ENCODE data around the gene TRAF1.

TRAF1 gene

GRCh38 chr9:120885958-120886357 is 40.6 kb downstream of the TRAF1 start:
- DNase-seq = no peak

- no peak for DNase-seq
Observed at GRCh38 chr9:120885457-120885856, 41.1 kb downstream of the TRAF1 start.

- DNase-seq = no peak
Observed at GRCh38 chr9:120883608-120883996, 43.0 kb downstream of the TRAF1 start.

GRCh38 chr9:120882935-120883607 is 43.5 kb downstream of the TRAF1 start:
- no peak for DNase-seq

- DNase-seq = no peak
Observed at GRCh38 chr9:120879446-120879845, 47.1 kb downstream of the TRAF1 start.

- peak; percentile 57 for DNase-seq
Observed at GRCh38 chr9:120878188-120879130, 48.1 kb downstream of the TRAF1 start.

GRCh38 chr9:120877276-120878034 is 49.1 kb downstream of the TRAF1 start:
- peak; percentile 90 for DNase-seq

GRCh38 chr9:120876842-120877240 is 49.8 kb downstream of the TRAF1 start, which contains the start of gene PHF19:
TSS of gene PHF19 (minus strand) at chr9:120877188. CDS start at chr9:120874741, 2,447 bp downstream.
- DNase-seq = no peak

GRCh38 chr9:120875954-120876841 is 50.4 kb downstream of the TRAF1 start:
- DNase-seq = peak; percentile 97

GRCh38 chr9:120875643-120875953 is 51.0 kb downstream of the TRAF1 start:
- no peak for DNase-seq

- DNase-seq = no peak
Observed at GRCh38 chr9:120875195-120875565, 51.4 kb downstream of the TRAF1 start.

GRCh38 chr9:120874226-120875194 is 52.1 kb downstream of the TRAF1 start:
- DNase-seq = no peak

- no peak for DNase-seq
Observed at GRCh38 chr9:120873512-120873911, 53.1 kb downstream of the TRAF1 start.

GRCh38 chr9:120872791-120873502 is 53.6 kb downstream of the TRAF1 start:
- DNase-seq = peak; percentile 38

- DNase-seq = no peak
Observed at GRCh38 chr9:120870206-120870605, 56.4 kb downstream of the TRAF1 start.

GRCh38 chr9:120869726-120870125 is 56.9 kb downstream of the TRAF1 start:
- DNase-seq = no peak

- DNase-seq = no peak
Observed at GRCh38 chr9:120869360-120869687, 57.3 kb downstream of the TRAF1 start.

- DNase-seq = peak; percentile 98
Observed at GRCh38 chr9:120868676-120869359, 57.8 kb downstream of the TRAF1 start.

- DNase-seq = no peak
Observed at GRCh38 chr9:120868339-120868675, 58.3 kb downstream of the TRAF1 start.

GRCh38 chr9:120867676-120868338 is 58.8 kb downstream of the TRAF1 start:
- no peak for DNase-seq
